ENCODE results near the gene ZFAND2A. TPM values are rescaled to one million over a fixed set of nuclear protein-coding genes. Genes with fewer than 3 reads are reported as not detected.

ZFAND2A gene
- total and polyA plus RNA-seq, 7 experiments from 2014 or later = 21.2 to 74.5 (median 43.2) TPM

- no peaks in the 10 kb centered on the region for H3K27me3 ChIP-seq (ENCODE audit: control insufficient read depth in 2 of 2, insufficient read depth in 2 of 2, low read length in 2 of 2)
- H3K4me1 ChIP-seq (ENCODE audit: control insufficient read depth in 2 of 2, insufficient read depth in 2 of 2, low read length in 2 of 2) = peaks cover 7 to 13% of the 10 kb centered on the region in 2 donors
- H3K9me3 Mint-ChIP-seq = no peaks in the 10 kb centered on the region
- ATAC-seq (no peak), DNase-seq (no peak)
- ChIA-PET CTCF (no interaction called here), POLR2A (interaction anchor here (0.7 kb wide), 1 partner anchor 308 kb away, joined by 3 read pairs; no protein-coding TSS in a partner anchor)
- H3K4me1 Mint-ChIP-seq = peaks cover 8 to 19% (median 13%) of the 10 kb centered on the region in 7 donors
- H3K27ac Mint-ChIP-seq = no peak overlapping the region
- H3K9me3 ChIP-seq (ENCODE audit: control insufficient read depth in 2 of 3, low read length in 3 of 3) = no peaks in the 10 kb centered on the region
- no peak overlapping the region for H3K4me3 ChIP-seq (ENCODE audit: low read length)
- H3K36me3 ChIP-seq (ENCODE audit: control insufficient read depth in 2 of 3, insufficient read depth in 3 of 3, low read length in 3 of 3) = no peaks in the 10 kb centered on the region
- intact Hi-C loops (cut with micrococcal nuclease) = no loop called here
- no peaks in the 10 kb centered on the region for H3K27me3 Mint-ChIP-seq
- no peak overlapping the region for H3K27ac ChIP-seq (ENCODE audit: low read depth, low read length)
- H3K36me3 Mint-ChIP-seq = no peaks in the 10 kb centered on the region
- peak overlapping the region in 5 of 10 donors; percentile 21 to 73 (median 42) for H3K4me3 Mint-ChIP-seq
Observed at GRCh38 chr7:1140476-1141104, 19.4 kb downstream of the ZFAND2A start.

GRCh38 chr7:1137517-1138167 is 22.4 kb downstream of the ZFAND2A start:
- Mint-ChIP-seq H3K9me3 (no peaks in the 10 kb centered on the region), H3K27ac (peak overlapping the region; percentile 51 to 94 (median 86)), H3K27me3 (no peaks in the 10 kb centered on the region), H3K4me1 (peaks cover 8 to 19% (median 16%) of the 10 kb centered on the region in 7 donors), H3K4me3 (peak overlapping the region; percentile 74 to 94 (median 91)), H3K36me3 (peaks cover 0 to 10% (median 4%) of the 10 kb centered on the region in 5 donors)
- no peaks in the 10 kb centered on the region for H3K36me3 ChIP-seq (ENCODE audit: control insufficient read depth in 2 of 3, insufficient read depth in 3 of 3, low read length in 3 of 3)
- no peaks in the 10 kb centered on the region for H3K27me3 ChIP-seq (ENCODE audit: control insufficient read depth in 2 of 2, insufficient read depth in 2 of 2, low read length in 2 of 2)
- H3K4me1 ChIP-seq (ENCODE audit: control insufficient read depth in 2 of 2, insufficient read depth in 2 of 2, low read length in 2 of 2) = peaks cover 7 to 13% of the 10 kb centered on the region in 2 donors
- peak overlapping the region; percentile 83 for H3K4me3 ChIP-seq (ENCODE audit: low read length)
- POLR2A ChIA-PET = interaction anchor here (0.8 to 2.8 kb wide), 7 partner anchors 19 to 989 kb away, joined by 3 to 10 read pairs (median 3); partner anchors contain the start of genes GET4 and ZFAND2A
- H3K9me3 ChIP-seq (ENCODE audit: control insufficient read depth in 2 of 3, low read length in 3 of 3) = no peaks in the 10 kb centered on the region
- intact Hi-C loops (cut with micrococcal nuclease) = loop anchor here (1.0 to 5.0 kb wide), 9 partner anchors 23 to 411 kb away; partner anchors contain the start of genes ZFAND2A (in 2 of the 2), DNAAF5 (in 1 of the 2), GET4 (in 1 of the 2) and GPER1 (in 1 of the 2)
- ATAC-seq (peak; percentile 82), DNase-seq (no peak)
- peak overlapping the region; percentile 82 for H3K27ac ChIP-seq (ENCODE audit: low read depth, low read length)
- CTCF ChIA-PET = interaction anchor here (0.6 to 1.2 kb wide), 3 partner anchors 22 to 46 kb away, joined by 3 to 4 read pairs (median 3); no protein-coding TSS in a partner anchor

- no peak for ATAC-seq
- Histone ChIP-seq H3K27me3 (ENCODE audit: control insufficient read depth in 2 of 2, insufficient read depth in 2 of 2, low read length in 2 of 2) (no peaks in the 10 kb centered on the region), H3K4me1 (ENCODE audit: control insufficient read depth in 2 of 2, insufficient read depth in 2 of 2, low read length in 2 of 2) (peaks cover 7 to 13% of the 10 kb centered on the region in 2 donors), H3K9me3 (ENCODE audit: control insufficient read depth in 2 of 3, low read length in 3 of 3) (no peaks in the 10 kb centered on the region), H3K36me3 (ENCODE audit: control insufficient read depth in 2 of 3, insufficient read depth in 3 of 3, low read length in 3 of 3) (no peaks in the 10 kb centered on the region), H3K27ac (ENCODE audit: low read depth, low read length) (peak overlapping the region; percentile 82), H3K4me3 (ENCODE audit: low read length) (peak overlapping the region; percentile 83)
- ChIA-PET POLR2A (interaction anchor here (0.7 to 2.8 kb wide), 3 partner anchors 18 to 24 kb away, joined by 3 to 10 read pairs (median 3); partner anchors contain the start of gene ZFAND2A), CTCF (interaction anchor here (0.5 to 0.9 kb wide), 3 partner anchors 21 to 215 kb away, joined by 3 to 4 read pairs (median 3); no protein-coding TSS in a partner anchor)
- Mint-ChIP-seq H3K9me3 (no peaks in the 10 kb centered on the region), H3K27ac (peak overlapping the region; percentile 44 to 91 (median 78)), H3K4me3 (peak overlapping the region; percentile 74 to 94 (median 86)), H3K4me1 (peaks cover 8 to 19% (median 16%) of the 10 kb centered on the region in 7 donors), H3K27me3 (no peaks in the 10 kb centered on the region), H3K36me3 (peaks cover 0 to 12% (median 5%) of the 10 kb centered on the region in 5 donors)
- intact Hi-C loops (cut with micrococcal nuclease) = loop anchor here in 1 of 2 donors (5.0 kb wide), 2 partner anchors 40 to 50 kb away; partner anchors contain the start of gene GPER1
- DNase-seq = no peak
Observed at GRCh38 chr7:1136841-1137516, 23.0 kb downstream of the ZFAND2A start.

GRCh38 chr7:1134951-1135350 is 25.0 kb downstream of the ZFAND2A start:
- Histone ChIP-seq H3K9me3 (ENCODE audit: control insufficient read depth in 2 of 3, low read length in 3 of 3) (no peaks in the 10 kb centered on the region), H3K4me1 (ENCODE audit: control insufficient read depth in 2 of 2, insufficient read depth in 2 of 2, low read length in 2 of 2) (peaks cover 7 to 13% of the 10 kb centered on the region in 2 donors), H3K36me3 (ENCODE audit: control insufficient read depth in 2 of 3, insufficient read depth in 3 of 3, low read length in 3 of 3) (no peaks in the 10 kb centered on the region), H3K4me3 (ENCODE audit: low read length) (no peak overlapping the region), H3K27me3 (ENCODE audit: control insufficient read depth in 2 of 2, insufficient read depth in 2 of 2, low read length in 2 of 2) (no peaks in the 10 kb centered on the region), H3K27ac (ENCODE audit: low read depth, low read length) (no peak overlapping the region)
- no peaks in the 10 kb centered on the region for H3K27me3 Mint-ChIP-seq
- H3K4me3 Mint-ChIP-seq = no peak overlapping the region
- intact Hi-C loops (cut with micrococcal nuclease) = loop anchor here in 1 of 2 donors (5.0 kb wide), 2 partner anchors 42 to 48 kb away; partner anchors contain the start of gene GPER1
- H3K27ac Mint-ChIP-seq = peak overlapping the region in 1 of 9 donors; percentile 45
- DNase-seq (no peak), ATAC-seq (no peak)
- peaks cover 0 to 17% (median 9%) of the 10 kb centered on the region in 5 donors for H3K36me3 Mint-ChIP-seq
- peaks cover 0 to 3% (median 0%) of the 10 kb centered on the region in 11 donors for H3K9me3 Mint-ChIP-seq
- ChIA-PET CTCF (interaction anchor here (0.6 kb wide), 1 partner anchor 49 kb away, joined by 3 read pairs; no protein-coding TSS in a partner anchor), POLR2A (no interaction called here)
- peaks cover 8 to 19% (median 16%) of the 10 kb centered on the region in 7 donors for H3K4me1 Mint-ChIP-seq

- Mint-ChIP-seq H3K4me1 (peaks cover 1 to 9% (median 2%) of the 10 kb centered on the region in 7 donors), H3K36me3 (peaks cover 0 to 24% (median 15%) of the 10 kb centered on the region in 5 donors), H3K9me3 (peaks cover 0 to 3% (median 0%) of the 10 kb centered on the region in 11 donors), H3K27ac (no peak overlapping the region), H3K27me3 (no peaks in the 10 kb centered on the region), H3K4me3 (no peak overlapping the region)
- no peak overlapping the region for H3K4me3 ChIP-seq (ENCODE audit: low read length)
- ATAC-seq = no peak
- intact Hi-C loops (cut with micrococcal nuclease) = no loop called here
- ChIA-PET POLR2A (interaction anchor here (0.7 kb wide), 1 partner anchor 164 kb away, joined by 6 read pairs; no protein-coding TSS in a partner anchor), CTCF (no interaction called here)
- no peaks in the 10 kb centered on the region for H3K9me3 ChIP-seq (ENCODE audit: control insufficient read depth in 2 of 3, low read length in 3 of 3)
- H3K36me3 ChIP-seq (ENCODE audit: control insufficient read depth in 2 of 3, insufficient read depth in 3 of 3, low read length in 3 of 3) = peaks cover 0 to 5% (median 0%) of the 10 kb centered on the region in 3 experiments
- no peak for DNase-seq
- H3K27ac ChIP-seq (ENCODE audit: low read depth, low read length) = no peak overlapping the region
- no peaks in the 10 kb centered on the region for H3K4me1 ChIP-seq (ENCODE audit: control insufficient read depth in 2 of 2, insufficient read depth in 2 of 2, low read length in 2 of 2)
- H3K27me3 ChIP-seq (ENCODE audit: control insufficient read depth in 2 of 2, insufficient read depth in 2 of 2, low read length in 2 of 2) = no peaks in the 10 kb centered on the region
Observed at GRCh38 chr7:1131471-1132265, 28.3 kb downstream of the ZFAND2A start.

Measured in naive thymus-derived CD4-positive, alpha-beta T cell (primary cell).